Small intestine (tissue), 7 donors: ENCODE measurements around the gene GLRX3. TPM values are rescaled to one million over a fixed set of nuclear protein-coding genes. Genes with fewer than 3 reads are reported as not detected.

Experiments used
- DNase-seq, 2 donors: peaks; one replicate each; pipeline versions ENCODE4 v3.0.0 to v3.0.0-alpha.2; 2013
- FAIRE-seq: peaks from 2 replicates; lab custom pipeline; 2012; peaks lifted over from hg19 to GRCh38; lab: Jason Lieb, UNC
- H3K27ac ChIP-seq, 3 donors: one replicate each; pipeline ENCODE4 v1.5.1; 2013; ENCODE audit warnings: low read length in 2 of 3, mild to moderate bottlenecking in 2 of 3, control low read depth in 1 of 3, inconsistent platforms in 1 of 3, low read depth in 1 of 3, moderate library complexity in 1 of 3
- H3K27me3 ChIP-seq, 3 donors: one replicate each; pipeline ENCODE4 v1.6.1; 2013; ENCODE audit warnings: low read length in 3 of 3, inconsistent platforms in 1 of 3; ENCODE audit not compliant: control insufficient read depth in 3 of 3, insufficient read depth in 3 of 3
- H3K36me3 ChIP-seq, 3 donors: one replicate each; pipeline ENCODE4 v1.6.1; 2013; ENCODE audit warnings: low read length in 3 of 3, inconsistent platforms in 1 of 3, low read depth in 1 of 3, mild to moderate bottlenecking in 1 of 3, moderate library complexity in 1 of 3; ENCODE audit not compliant: control insufficient read depth in 3 of 3, insufficient read depth in 2 of 3
- H3K4me1 ChIP-seq, 3 donors: one replicate each; pipeline ENCODE4 v1.6.1; 2013; ENCODE audit warnings: low read length in 2 of 3, inconsistent platforms in 1 of 3, low read depth in 1 of 3, mild to moderate bottlenecking in 1 of 3, moderate library complexity in 1 of 3; ENCODE audit not compliant: control insufficient read depth in 3 of 3, insufficient read depth in 2 of 3
- H3K4me3 ChIP-seq, 3 donors: one replicate each; pipeline ENCODE4 v1.5.1; 2013; ENCODE audit warnings: low read length in 3 of 3, control low read depth in 1 of 3, inconsistent platforms in 1 of 3, low read depth in 1 of 3, mild to moderate bottlenecking in 1 of 3, moderate library complexity in 1 of 3
- H3K9me3 ChIP-seq, 2 donors: one replicate each; pipeline ENCODE4 v1.6.1; 2013; ENCODE audit warnings: low read depth in 1 of 2, low read length in 1 of 2; ENCODE audit not compliant: control insufficient read depth in 2 of 2, insufficient read depth in 1 of 2
- WGBS, 3 donors: extraction: QIAGEN DNeasy Blood & Tissue Kit; methylation state at CpG; one replicate each; pipeline ENCODE4 v1.1.7; 2013; 5-methylcytosine and 5-hydroxymethylcytosine counted together
- polyA plus RNA-seq, 4 donors: library from polyadenylated mRNA; stranded (reverse) in 3 of 4; unstranded in 1 of 4; fragments of 200-250 nt in 3 of 4; fragments of 120-200 nt in 1 of 4; gene quantifications; one replicate each; pipeline versions ENCODE4 v1.2.1 to v1.2.3, GENCODE V29; 2013
- donor health status: healthy with polysubstance abuse.
- donor health status: control.
- donor health status: control.
- donor health status: Bipolar disorder and iron deficiency.
- donor health status: healthy.

GLRX3 gene
- polyA plus RNA-seq, 4 donors, result 51.3 to 66.9 (median 59.3) TPM

DNA sequence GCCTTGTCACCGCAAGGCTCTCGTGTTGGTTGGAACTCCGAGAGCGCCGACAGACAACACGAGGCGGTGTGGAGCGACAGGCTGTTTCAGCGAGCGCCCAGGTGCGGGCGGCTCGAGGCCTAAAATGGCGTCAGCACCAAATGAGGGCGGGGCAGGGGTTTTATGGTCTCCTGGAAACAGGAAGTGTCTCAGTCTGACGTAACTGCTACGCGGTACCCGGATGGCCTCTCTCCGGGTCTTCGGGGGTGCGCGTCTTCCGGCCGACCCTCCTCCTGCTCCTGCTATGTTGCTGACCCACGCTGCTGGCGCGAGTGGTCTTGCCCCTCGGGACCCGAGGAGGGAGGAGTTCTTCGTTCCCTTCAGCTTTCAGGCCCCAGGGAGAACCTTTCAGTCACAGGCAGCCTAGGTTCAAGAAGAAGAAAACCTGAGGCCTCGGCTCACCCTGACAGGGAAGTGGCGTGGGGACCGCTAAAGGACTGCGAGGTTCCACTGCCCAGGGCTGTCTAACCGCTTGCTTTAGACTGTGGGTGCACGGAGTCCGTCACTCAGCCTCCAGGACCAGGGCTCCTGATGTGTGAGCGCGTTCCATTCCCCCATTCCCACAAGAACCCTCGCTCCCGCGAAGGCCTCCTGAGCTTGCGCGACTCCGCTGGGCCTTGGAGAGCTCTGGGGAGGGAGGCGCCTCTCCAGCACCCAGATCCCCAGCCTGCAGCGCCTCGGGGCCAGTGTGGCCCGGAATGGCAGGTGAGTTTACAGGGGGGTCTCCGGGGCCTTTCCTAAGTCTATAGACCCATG lies 77.3 kb downstream of the GLRX3 start:
- H3K9me3 ChIP-seq, result no peaks in the 10 kb centered on the region
- DNase-seq (no peak), FAIRE-seq (no peak)
- H3K36me3 ChIP-seq, result no peaks in the 10 kb centered on the region
- H3K27me3 ChIP-seq, result no peaks in the 10 kb centered on the region
- no peak overlapping the region for H3K27ac ChIP-seq
- no peaks in the 10 kb centered on the region for H3K4me1 ChIP-seq
- no peak overlapping the region for H3K4me3 ChIP-seq
- 90 to 91% (median 90%) methylated on average over 51 of the region's 51 CpGs for WGBS, 3 donors

DNA sequence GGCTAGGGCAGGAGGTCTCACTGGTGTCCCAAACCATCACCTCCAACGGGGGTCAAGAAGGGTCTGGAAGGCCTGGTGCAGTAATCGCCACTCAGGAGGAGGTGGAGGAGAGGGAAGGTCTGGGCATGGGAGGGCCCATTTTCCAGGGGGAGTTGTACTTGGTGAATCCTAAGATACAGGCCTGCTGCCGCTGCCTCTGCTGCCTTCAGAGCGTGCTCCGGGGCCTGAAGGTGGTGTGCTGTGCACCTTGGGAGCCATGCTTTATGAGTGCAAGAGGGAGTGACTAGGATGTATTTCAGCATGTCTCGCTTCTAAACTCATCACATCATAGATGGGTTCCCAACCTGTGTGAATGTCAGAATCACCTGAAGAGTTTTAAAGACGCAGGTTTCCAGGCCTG lies 78.2 kb downstream of the GLRX3 start:
- DNase-seq (no peak), FAIRE-seq (no peak)
- no peaks in the 10 kb centered on the region for H3K9me3 ChIP-seq
- no peaks in the 10 kb centered on the region for H3K27me3 ChIP-seq
- no peak overlapping the region for H3K4me3 ChIP-seq
- WGBS, 3 donors, result 94 to 95% (median 94%) methylated on average over 7 of the region's 7 CpGs
- no peaks in the 10 kb centered on the region for H3K36me3 ChIP-seq
- no peaks in the 10 kb centered on the region for H3K4me1 ChIP-seq
- H3K27ac ChIP-seq, result no peak overlapping the region

DNA sequence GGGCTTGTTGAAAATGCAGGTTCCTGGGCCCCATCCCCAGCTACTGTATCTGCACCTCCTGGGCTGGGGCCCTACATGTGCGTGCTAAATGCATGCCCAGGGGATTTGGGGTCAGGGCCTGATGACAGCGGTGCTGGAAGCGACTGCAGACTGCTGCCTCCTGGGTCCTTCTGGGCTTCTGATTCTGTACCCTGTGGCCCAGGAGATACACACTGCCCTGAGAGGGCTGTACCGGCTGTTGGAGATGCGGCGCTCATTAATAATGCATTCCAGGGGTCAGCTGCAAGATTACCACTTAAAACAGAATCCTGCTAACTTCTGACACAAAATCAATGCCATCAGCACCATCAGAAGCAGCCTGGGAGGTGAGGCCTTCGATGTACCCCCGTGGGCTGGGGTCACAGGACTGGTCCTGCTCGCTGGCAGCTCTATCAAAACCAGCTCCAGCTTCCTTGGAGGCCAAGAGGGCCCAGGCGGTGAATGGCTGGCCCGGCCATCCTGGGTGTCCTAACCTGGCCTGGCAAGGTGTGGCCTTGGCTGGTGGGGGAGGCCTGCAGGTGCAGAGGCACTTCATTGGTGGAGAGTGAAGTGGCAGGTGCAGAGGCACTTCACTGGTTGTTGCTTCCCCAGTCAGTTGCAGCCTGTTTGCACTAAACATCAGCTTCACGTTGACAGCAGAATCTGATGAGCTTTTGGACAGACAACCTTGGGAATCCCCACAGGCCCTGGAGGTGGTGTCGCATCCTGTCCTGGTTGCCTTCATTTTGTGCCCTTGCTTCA lies 79.2 kb downstream of the GLRX3 start:
- no peak for DNase-seq
- H3K9me3 ChIP-seq, result no peaks in the 10 kb centered on the region
- H3K27me3 ChIP-seq, result no peaks in the 10 kb centered on the region
- H3K4me3 ChIP-seq, result no peak overlapping the region
- WGBS, 3 donors, result 76 to 82% (median 79%) methylated on average over 13 of the region's 13 CpGs
- H3K36me3 ChIP-seq, result no peaks in the 10 kb centered on the region
- FAIRE-seq, result no peak
- no peaks in the 10 kb centered on the region for H3K4me1 ChIP-seq
- no peak overlapping the region for H3K27ac ChIP-seq

- DNase-seq (no peak), FAIRE-seq (no peak)
- Histone ChIP-seq H3K4me1 (no peaks in the 10 kb centered on the region), H3K9me3 (no peaks in the 10 kb centered on the region), H3K27ac (no peak overlapping the region), H3K27me3 (no peaks in the 10 kb centered on the region), H3K36me3 (no peaks in the 10 kb centered on the region), H3K4me3 (no peak overlapping the region)
- 77 to 90% (median 81%) methylated on average over 8 of the region's 8 CpGs for WGBS, 3 donors
These were observed 79.7 kb downstream of the GLRX3 start for GRCh38 chr10:130215931-130216231.

- DNase-seq (no peak), FAIRE-seq (no peak)
- no peak overlapping the region for H3K27ac ChIP-seq
- 86 to 92% (median 89%) methylated on average over 12 of the region's 12 CpGs for WGBS, 3 donors
- H3K9me3 ChIP-seq, result no peaks in the 10 kb centered on the region
- no peaks in the 10 kb centered on the region for H3K36me3 ChIP-seq
- no peaks in the 10 kb centered on the region for H3K27me3 ChIP-seq
- H3K4me3 ChIP-seq, result no peak overlapping the region
- no peaks in the 10 kb centered on the region for H3K4me1 ChIP-seq
These were observed 82.0 kb downstream of the GLRX3 start for GRCh38 chr10:130218181-130218641.

DNA sequence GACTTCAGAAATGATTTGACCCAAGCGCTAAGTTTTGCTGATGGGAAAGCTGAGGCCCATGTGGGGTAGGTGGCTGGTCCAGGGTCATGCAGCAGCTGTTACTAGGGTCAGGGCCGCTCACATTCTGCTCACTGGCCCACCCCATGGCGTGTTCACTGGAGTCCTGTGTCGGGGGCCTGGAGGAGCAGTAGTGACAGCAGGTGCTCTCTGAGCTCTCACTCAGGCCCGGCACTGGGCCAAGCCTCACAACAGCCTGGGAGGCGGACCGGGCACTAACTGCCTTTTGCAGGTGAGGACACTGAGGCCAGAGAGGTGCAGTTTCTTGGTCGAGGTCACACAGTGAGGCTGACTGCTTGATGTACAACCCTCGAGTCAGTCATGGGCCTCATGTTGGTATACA lies 82.7 kb downstream of the GLRX3 start:
- WGBS, 3 donors, result 82 to 89% (median 82%) methylated on average over 9 of the region's 9 CpGs
- Histone ChIP-seq H3K4me3 (no peak overlapping the region), H3K36me3 (no peaks in the 10 kb centered on the region), H3K9me3 (no peaks in the 10 kb centered on the region), H3K27ac (no peak overlapping the region), H3K4me1 (no peaks in the 10 kb centered on the region), H3K27me3 (no peaks in the 10 kb centered on the region)
- FAIRE-seq (no peak), DNase-seq (no peak)

DNA sequence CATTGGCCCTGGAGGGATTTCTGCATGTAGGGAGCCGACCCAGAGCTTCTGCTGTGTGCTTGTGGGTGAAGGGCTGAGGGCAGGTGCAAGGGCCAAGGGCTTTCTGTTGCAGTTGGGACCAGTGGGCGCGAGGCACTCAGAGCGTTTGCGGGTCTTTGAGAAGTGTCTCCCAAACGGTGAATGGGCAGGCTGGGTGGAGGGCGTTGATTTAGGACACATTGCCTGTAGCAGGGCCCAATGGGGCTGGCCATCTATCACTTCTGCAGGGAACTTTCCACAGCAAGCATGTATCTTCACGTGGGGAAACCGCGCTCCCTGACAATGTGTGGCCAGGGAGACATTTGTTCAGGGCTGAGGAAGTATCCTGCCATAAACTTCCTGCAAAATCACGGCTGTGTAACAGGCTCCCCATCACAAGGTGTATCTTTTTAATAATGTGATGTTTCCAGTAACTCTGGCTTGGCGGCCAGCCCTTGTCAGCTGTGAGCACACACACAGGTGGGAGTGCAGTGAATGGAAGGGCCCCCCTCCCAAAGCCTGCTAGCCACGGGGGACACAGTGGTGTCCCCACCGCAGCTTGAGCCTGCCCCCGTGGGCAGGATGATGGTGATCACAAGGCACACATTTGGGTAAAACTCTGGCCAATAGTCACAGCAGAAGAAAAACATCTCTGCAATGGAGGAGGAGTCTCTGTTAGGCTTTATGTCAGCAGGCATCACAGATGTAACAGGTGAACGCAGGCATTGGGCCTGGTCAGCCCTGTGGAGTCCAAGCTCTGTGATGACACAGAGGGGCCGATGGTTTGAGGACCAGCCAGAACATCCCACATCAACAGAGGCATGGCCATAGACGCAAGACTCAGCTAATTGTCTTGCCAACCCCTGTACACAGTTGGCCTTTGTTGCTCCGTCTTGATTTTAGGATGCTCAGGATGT lies 84.3 kb downstream of the GLRX3 start:
- no peak for DNase-seq
- WGBS, 3 donors, result 87 to 90% (median 89%) methylated on average over 19 of the region's 19 CpGs
- H3K4me3 ChIP-seq, result no peak overlapping the region
- H3K27me3 ChIP-seq, result no peaks in the 10 kb centered on the region
- no peaks in the 10 kb centered on the region for H3K36me3 ChIP-seq
- no peaks in the 10 kb centered on the region for H3K9me3 ChIP-seq
- FAIRE-seq, result no peak
- no peak overlapping the region for H3K27ac ChIP-seq
- H3K4me1 ChIP-seq, result no peaks in the 10 kb centered on the region
